ENCODE results near the gene ACIN1.

DNA sequence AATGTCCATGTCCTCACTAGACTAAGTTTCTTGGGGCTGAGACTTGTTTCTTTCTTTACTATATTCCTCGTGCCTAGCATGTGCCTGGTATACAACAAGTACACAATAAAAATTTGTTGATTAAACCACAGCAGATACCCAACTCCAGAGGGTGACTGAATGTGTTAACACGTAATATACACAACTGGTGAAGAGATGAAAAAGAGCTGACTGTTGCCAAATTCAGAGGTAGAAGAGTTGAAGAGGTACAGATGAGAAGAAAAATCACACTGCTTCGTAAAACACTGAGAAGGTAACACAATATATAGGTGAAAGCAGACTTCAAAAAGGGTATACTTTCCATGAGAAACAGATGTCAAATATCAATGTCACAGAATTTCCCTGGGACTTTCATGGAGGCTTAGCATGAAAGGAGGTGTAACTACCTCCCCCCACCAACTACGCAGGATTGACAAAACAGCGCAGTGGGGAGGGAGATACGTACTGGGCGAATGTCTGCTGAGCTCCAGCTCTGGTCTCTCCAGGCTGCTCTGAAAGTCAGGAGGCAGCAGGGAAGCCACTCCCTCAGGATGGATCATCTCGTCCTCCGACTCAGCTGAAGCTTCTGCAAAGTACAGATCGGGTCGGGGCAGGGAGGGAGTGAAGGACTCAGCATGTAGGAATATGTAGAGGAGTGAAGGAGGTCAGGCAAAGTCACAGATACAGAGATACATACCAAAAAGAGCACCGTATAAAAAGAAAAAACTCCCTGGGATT lies 5.3 kb downstream of the ACIN1 start:
- TF ChIP-seq CTCF (IDR thresholded peaks at IDR 0.05 in 2 of 3, conservative IDR thresholded peaks at IDR 0.05 in 1 of 3; ENCODE audit: borderline replicate concordance in 1 of 3, insufficient read depth in 1 of 3, low read depth in 2 of 3, low read length in 2 of 3) (no peak), SP1 (IDR thresholded peaks at IDR 0.05; ENCODE audit: low read depth) (no peak), MAX (IDR thresholded peaks at IDR 0.05) (no peak), RAD21 (IDR thresholded peaks at IDR 0.05; ENCODE audit: low read depth) (no peak), ZNF274 (IDR thresholded peaks at IDR 0.05; ENCODE audit: low read depth, low read length) (no peak)

All from HCT116 (cell line).